Measurements from ENCODE around the gene TMEM115. TPM values are rescaled to one million over a fixed set of nuclear protein-coding genes. Genes with fewer than 3 reads are reported as not detected.
"Not testable (repeated sequence)": the region's sequence is repeated elsewhere in the genome, so short reads cannot be mapped to it uniquely, and the experiment has no call there.

TMEM115 gene
- total and polyA plus RNA-seq, 2 of the 4 experiments (the other 2 are of a cell fraction) = 35.3 to 47.3 TPM

DNA sequence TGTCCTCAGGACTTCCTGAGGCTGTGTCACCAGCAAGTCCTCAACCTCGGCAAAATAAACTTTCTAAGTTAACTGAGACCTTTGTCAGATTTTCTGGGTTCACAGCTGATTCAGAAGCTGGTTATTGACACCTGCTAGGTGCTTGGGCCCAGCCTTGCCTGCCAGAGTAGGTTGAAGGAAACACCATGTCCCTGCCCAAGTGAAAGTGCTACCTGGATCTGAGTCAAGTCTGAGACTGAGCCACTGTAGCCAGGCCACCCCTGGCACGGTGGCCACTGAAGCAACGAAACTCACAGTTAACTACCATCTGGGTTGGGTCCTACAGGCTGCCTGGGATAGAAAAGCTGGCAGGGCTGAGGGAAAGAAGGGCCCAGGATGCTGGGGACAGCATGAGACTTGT is 45.0 kb downstream of the TMEM115 start:
- Histone ChIP-seq H2AFZ (replicated peaks; ENCODE audit: low read length, poor library complexity) (no peak overlapping the region), H3K23ac (ENCODE audit: low read depth, low read length) (no peak overlapping the region), H4K91ac (ENCODE audit: insufficient read depth, low read depth, low read length) (no peak overlapping the region), H3K36me3 (ENCODE audit: control insufficient read depth, insufficient read depth, low read length) (peaks cover 33% of the 10 kb centered on the region), H2AK9ac (replicated peaks; ENCODE audit: low read depth, low read length, poor library complexity) (no peak overlapping the region), H3K9me3 (ENCODE audit: control insufficient read depth, insufficient read depth, low read length) (peaks cover 2% of the 10 kb centered on the region; the same call in 1 of the 2 replicates), H4K8ac (ENCODE audit: low read depth in 2 of 2, low read length in 2 of 2) (no peak overlapping the region), H3K56ac (ENCODE audit: extremely low read depth, insufficient read depth, low read length) (no peak overlapping the region), H2AK5ac (ENCODE audit: low read depth, low read length) (no peak overlapping the region), H3K9me1 (ENCODE audit: insufficient read depth, low read length) (peaks cover 18% of the 10 kb centered on the region), H3K4me2 (ENCODE audit: low read depth, low read length) (no peak overlapping the region), H3K9ac (ENCODE audit: low read depth, low read length) (no peak overlapping the region), H2BK20ac (ENCODE audit: low read depth, low read length) (no peak overlapping the region), H3K4me1 (ENCODE audit: control insufficient read depth, insufficient read depth, low read length) (peaks cover 6% of the 10 kb centered on the region; the same call in 1 of the 2 replicates), H3K79me1 (ENCODE audit: low read depth in 1 of 2, low read length in 2 of 2) (peaks cover 13 to 36% of the 10 kb centered on the region in 2 experiments), H3K4ac (ENCODE audit: low read depth, low read length) (no peak overlapping the region), H4K20me1 (ENCODE audit: insufficient read depth, low read length) (0 out of 2 replicates have a peak, but pooled peaks cover 13% of the 10 kb centered on the region), H3K18ac (ENCODE audit: low read depth, low read length) (no peak overlapping the region), H2BK15ac (ENCODE audit: low read depth, low read length) (no peak overlapping the region), H3K27ac (ENCODE audit: insufficient read depth, low read length) (no peak overlapping the region), H4K5ac (ENCODE audit: low read depth, low read length) (no peak overlapping the region), H2BK5ac (ENCODE audit: low read depth, low read length, poor library complexity, severe bottlenecking) (no peak overlapping the region), H2BK120ac (ENCODE audit: low read depth, low read length) (no peak overlapping the region), H3K4me3 (ENCODE audit: insufficient read depth, low read depth, low read length) (no peak overlapping the region), H3K27me3 (ENCODE audit: control insufficient read depth, insufficient read depth, low read length) (no peaks in the 10 kb centered on the region), H3K14ac (replicated peaks; ENCODE audit: low read depth, low read length) (no peak overlapping the region)
- in situ Hi-C loops (cut with MboI; ENCODE audit: low sequenced_read_pairs) = no loop called here
- dilution Hi-C loops (cut with HindIII; ENCODE audit: low sequenced_read_pairs, unreplicated experiment) = no loop called here
- intact Hi-C loops (cut with micrococcal nuclease) = no loop called here
- ChIA-PET POLR2A (ENCODE audit: unreplicated experiment) (no interaction called here), CTCF (no interaction called here)
- DNase-seq = no peak
- no TSS peak for BruUV-seq (replicated peaks)
- TF ChIP-seq, protein P1, sequence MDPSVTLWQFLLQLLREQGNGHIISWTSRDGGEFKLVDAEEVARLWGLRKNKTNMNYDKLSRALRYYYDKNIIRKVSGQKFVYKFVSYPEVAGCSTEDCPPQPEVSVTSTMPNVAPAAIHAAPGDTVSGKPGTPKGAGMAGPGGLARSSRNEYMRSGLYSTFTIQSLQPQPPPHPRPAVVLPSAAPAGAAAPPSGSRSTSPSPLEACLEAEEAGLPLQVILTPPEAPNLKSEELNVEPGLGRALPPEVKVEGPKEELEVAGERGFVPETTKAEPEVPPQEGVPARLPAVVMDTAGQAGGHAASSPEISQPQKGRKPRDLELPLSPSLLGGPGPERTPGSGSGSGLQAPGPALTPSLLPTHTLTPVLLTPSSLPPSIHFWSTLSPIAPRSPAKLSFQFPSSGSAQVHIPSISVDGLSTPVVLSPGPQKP (IDR thresholded peaks at IDR 0.05; ENCODE audit: borderline replicate concordance, low read depth, low read length) = no peak
- TF ChIP-seq, protein P2, sequence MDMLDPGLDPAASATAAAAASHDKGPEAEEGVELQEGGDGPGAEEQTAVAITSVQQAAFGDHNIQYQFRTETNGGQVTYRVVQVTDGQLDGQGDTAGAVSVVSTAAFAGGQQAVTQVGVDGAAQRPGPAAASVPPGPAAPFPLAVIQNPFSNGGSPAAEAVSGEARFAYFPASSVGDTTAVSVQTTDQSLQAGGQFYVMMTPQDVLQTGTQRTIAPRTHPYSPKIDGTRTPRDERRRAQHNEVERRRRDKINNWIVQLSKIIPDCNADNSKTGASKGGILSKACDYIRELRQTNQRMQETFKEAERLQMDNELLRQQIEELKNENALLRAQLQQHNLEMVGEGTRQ (IDR thresholded peaks at IDR 0.05; ENCODE audit: low read depth, low read length) = no peak
- TF ChIP-seq POLR2A (IDR thresholded peaks at IDR 0.05; ENCODE audit: low read depth, low read length) (no peak), RCOR1 (IDR thresholded peaks at IDR 0.05; ENCODE audit: insufficient replicate concordance, low read length) (no peak), SMC3 (IDR thresholded peaks at IDR 0.05; ENCODE audit: low read depth, low read length) (no peak), CEBPB (IDR thresholded peaks at IDR 0.05; ENCODE audit: low read depth, low read length) (no peak), MAZ (IDR thresholded peaks at IDR 0.05; ENCODE audit: borderline replicate concordance, low read depth, low read length) (no peak)
- WGBS, 2 experiments (ENCODE audit: extremely low coverage in 2 of 2, insufficient read length in 1 of 2) = 89% methylated on average over 3 of the region's 3 CpGs; no CpG with 5 or more reads in 1 of the 2 experiments
- no peak for ATAC-seq (ENCODE audit: low read depth)

DNA sequence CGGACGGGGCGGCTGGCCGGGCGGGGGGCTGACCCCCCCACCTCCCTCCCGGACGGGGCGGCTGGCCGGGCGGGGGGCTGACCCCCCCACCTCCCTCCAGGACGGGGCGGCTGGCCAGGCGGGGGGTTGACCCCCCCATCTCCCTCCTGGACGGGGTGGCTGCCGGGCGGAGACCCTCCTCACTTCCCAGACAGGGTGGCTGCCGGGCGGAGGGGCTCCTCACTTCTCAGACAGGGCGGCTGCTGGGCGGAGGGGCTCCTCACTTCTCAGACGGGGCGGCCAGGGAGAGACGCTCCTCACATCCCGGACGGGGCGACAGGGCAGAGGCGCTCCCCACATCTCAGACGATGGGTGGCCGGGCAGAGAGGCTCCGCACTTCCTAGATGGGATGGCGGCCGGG is 47.3 kb downstream of the TMEM115 start:
- dilution Hi-C loops (cut with HindIII; ENCODE audit: low sequenced_read_pairs, unreplicated experiment); H2BK5ac ChIP-seq (ENCODE audit: low read depth, low read length, poor library complexity, severe bottlenecking); H4K91ac ChIP-seq (ENCODE audit: insufficient read depth, low read depth, low read length); H2BK120ac ChIP-seq (ENCODE audit: low read depth, low read length); H3K56ac ChIP-seq (ENCODE audit: extremely low read depth, insufficient read depth, low read length); H3K27me3 ChIP-seq (ENCODE audit: control insufficient read depth, insufficient read depth, low read length); H3K18ac ChIP-seq (ENCODE audit: low read depth, low read length); H3K4ac ChIP-seq (ENCODE audit: low read depth, low read length); POLR2A ChIA-PET (ENCODE audit: unreplicated experiment); H2BK20ac ChIP-seq (ENCODE audit: low read depth, low read length); BruUV-seq (replicated peaks); ATAC-seq (ENCODE audit: low read depth); H3K27ac ChIP-seq (ENCODE audit: insufficient read depth, low read length); in situ Hi-C loops (cut with MboI; ENCODE audit: low sequenced_read_pairs); H3K4me2 ChIP-seq (ENCODE audit: low read depth, low read length); H3K9me3 ChIP-seq (ENCODE audit: control insufficient read depth, insufficient read depth, low read length); H3K9ac ChIP-seq (ENCODE audit: low read depth, low read length); intact Hi-C loops (cut with micrococcal nuclease); H3K14ac ChIP-seq (replicated peaks; ENCODE audit: low read depth, low read length); CTCF ChIA-PET; H4K5ac ChIP-seq (ENCODE audit: low read depth, low read length); H2AFZ ChIP-seq (replicated peaks; ENCODE audit: low read length, poor library complexity); H2AK5ac ChIP-seq (ENCODE audit: low read depth, low read length); H4K8ac ChIP-seq (ENCODE audit: low read depth in 2 of 2, low read length in 2 of 2); H2BK15ac ChIP-seq (ENCODE audit: low read depth, low read length); H3K23ac ChIP-seq (ENCODE audit: low read depth, low read length); H2AK9ac ChIP-seq (replicated peaks; ENCODE audit: low read depth, low read length, poor library complexity); H3K4me1 ChIP-seq (ENCODE audit: control insufficient read depth, insufficient read depth, low read length); H3K4me3 ChIP-seq (ENCODE audit: insufficient read depth, low read depth, low read length); DNase-seq: not testable (repeated sequence)
- 0 out of 2 replicates have a peak, but pooled peaks cover 11% of the 10 kb centered on the region for H4K20me1 ChIP-seq (ENCODE audit: insufficient read depth, low read length)
- 100% methylated on average over 3 of the region's 32 CpGs; no CpG with 5 or more reads in 1 of the 2 experiments for WGBS, 2 experiments (ENCODE audit: extremely low coverage in 2 of 2, insufficient read length in 1 of 2)
- H3K36me3 ChIP-seq (ENCODE audit: control insufficient read depth, insufficient read depth, low read length) = peaks cover 11% of the 10 kb centered on the region
- H3K9me1 ChIP-seq (ENCODE audit: insufficient read depth, low read length) = peaks cover 11% of the 10 kb centered on the region
- peaks cover 3 to 17% of the 10 kb centered on the region in 2 experiments; a peak in 2 of 4 replicates for H3K79me1 ChIP-seq (ENCODE audit: low read depth in 1 of 2, low read length in 2 of 2)
